ENCODE measurements around the gene KRT76.

The KRT76 gene

DNA sequence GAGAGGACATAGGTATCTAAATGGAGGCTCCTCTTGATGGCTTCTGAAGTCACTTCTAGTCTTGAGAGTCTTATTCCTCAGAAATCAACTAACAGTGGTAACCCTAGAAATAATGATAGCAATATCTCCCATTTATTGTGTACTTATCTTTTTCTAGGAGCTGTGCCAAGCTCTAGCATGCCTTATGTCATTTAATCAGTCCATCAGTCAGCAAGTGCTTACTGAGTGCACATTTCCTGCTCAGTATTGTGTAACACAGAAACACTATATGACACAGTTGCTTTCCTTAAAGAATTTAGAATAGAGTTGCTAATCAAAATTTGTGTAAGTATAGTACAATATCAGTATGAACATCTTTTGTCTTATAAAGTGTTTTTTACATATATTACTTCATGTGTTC, 36.6 kb downstream of the KRT76 start:
- Histone ChIP-seq H3K9ac (ENCODE audit: low read length) (no peak overlapping the region), H3K27ac (ENCODE audit: low read depth, low read length, poor library complexity, severe bottlenecking) (no peak overlapping the region), H3K36me3 (ENCODE audit: insufficient read depth, low read length) (no peaks in the 10 kb centered on the region), H3K4me3 (ENCODE audit: low read depth, low read length, poor library complexity, severe bottlenecking) (no peak overlapping the region), H3F3A (ENCODE audit: insufficient read depth, low read length) (no peaks in the 10 kb centered on the region), H3K4me1 (ENCODE audit: insufficient read depth, low read length, severe bottlenecking) (no peaks in the 10 kb centered on the region), H3K9me2 (ENCODE audit: low read depth, low read length) (no peaks in the 10 kb centered on the region), H2AFZ (ENCODE audit: low read length) (no peak overlapping the region), H3K79me2 (ENCODE audit: insufficient read depth, low read length) (no peaks in the 10 kb centered on the region), H3K27me3 (ENCODE audit: insufficient read depth, low read length) (no peaks in the 10 kb centered on the region), H4K20me1 (ENCODE audit: insufficient read depth, low read length) (no peaks in the 10 kb centered on the region), H3K9me3 (ENCODE audit: low read length) (no peaks in the 10 kb centered on the region), H3K4me2 (ENCODE audit: low read length) (no peak overlapping the region)
- TF ChIP-seq, protein P1, sequence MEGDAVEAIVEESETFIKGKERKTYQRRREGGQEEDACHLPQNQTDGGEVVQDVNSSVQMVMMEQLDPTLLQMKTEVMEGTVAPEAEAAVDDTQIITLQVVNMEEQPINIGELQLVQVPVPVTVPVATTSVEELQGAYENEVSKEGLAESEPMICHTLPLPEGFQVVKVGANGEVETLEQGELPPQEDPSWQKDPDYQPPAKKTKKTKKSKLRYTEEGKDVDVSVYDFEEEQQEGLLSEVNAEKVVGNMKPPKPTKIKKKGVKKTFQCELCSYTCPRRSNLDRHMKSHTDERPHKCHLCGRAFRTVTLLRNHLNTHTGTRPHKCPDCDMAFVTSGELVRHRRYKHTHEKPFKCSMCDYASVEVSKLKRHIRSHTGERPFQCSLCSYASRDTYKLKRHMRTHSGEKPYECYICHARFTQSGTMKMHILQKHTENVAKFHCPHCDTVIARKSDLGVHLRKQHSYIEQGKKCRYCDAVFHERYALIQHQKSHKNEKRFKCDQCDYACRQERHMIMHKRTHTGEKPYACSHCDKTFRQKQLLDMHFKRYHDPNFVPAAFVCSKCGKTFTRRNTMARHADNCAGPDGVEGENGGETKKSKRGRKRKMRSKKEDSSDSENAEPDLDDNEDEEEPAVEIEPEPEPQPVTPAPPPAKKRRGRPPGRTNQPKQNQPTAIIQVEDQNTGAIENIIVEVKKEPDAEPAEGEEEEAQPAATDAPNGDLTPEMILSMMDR (IDR thresholded peaks at IDR 0.05; ENCODE audit: low read length) = no peak
- no peak for TF ChIP-seq EZH2 (IDR thresholded peaks at IDR 0.05; ENCODE audit: borderline replicate concordance, low read length)

DNA sequence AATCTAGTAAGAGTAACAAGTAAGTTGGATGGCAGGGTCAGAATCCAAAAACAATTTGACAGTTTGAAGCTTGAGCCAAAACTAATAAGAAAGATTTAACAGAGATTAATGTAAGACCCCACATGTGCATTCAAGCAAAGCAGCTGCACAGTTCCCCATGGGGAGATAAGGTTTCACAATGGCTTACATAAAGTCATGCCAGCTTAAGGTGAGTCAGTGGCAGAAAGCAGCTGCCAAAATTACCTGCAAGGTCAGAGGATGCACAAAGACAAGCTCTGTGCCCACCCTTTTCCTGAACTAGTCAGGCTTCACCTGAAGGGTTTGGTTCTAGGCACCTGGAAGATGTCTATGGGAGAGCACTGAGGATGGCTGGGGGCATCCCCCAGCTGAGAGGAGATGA, 37.2 kb downstream of the KRT76 start:
- Histone ChIP-seq H3K79me2 (ENCODE audit: insufficient read depth, low read length) (no peaks in the 10 kb centered on the region), H3K4me1 (ENCODE audit: insufficient read depth, low read length, severe bottlenecking) (no peaks in the 10 kb centered on the region), H3K4me2 (ENCODE audit: low read length) (no peak overlapping the region), H3K4me3 (ENCODE audit: low read depth, low read length, poor library complexity, severe bottlenecking) (no peak overlapping the region), H4K20me1 (ENCODE audit: insufficient read depth, low read length) (no peaks in the 10 kb centered on the region), H3K36me3 (ENCODE audit: insufficient read depth, low read length) (no peaks in the 10 kb centered on the region), H3F3A (ENCODE audit: insufficient read depth, low read length) (no peaks in the 10 kb centered on the region), H2AFZ (ENCODE audit: low read length) (no peak overlapping the region), H3K9ac (ENCODE audit: low read length) (no peak overlapping the region), H3K9me3 (ENCODE audit: low read length) (no peaks in the 10 kb centered on the region), H3K27ac (ENCODE audit: low read depth, low read length, poor library complexity, severe bottlenecking) (no peak overlapping the region), H3K9me2 (ENCODE audit: low read depth, low read length) (no peaks in the 10 kb centered on the region), H3K27me3 (ENCODE audit: insufficient read depth, low read length) (no peaks in the 10 kb centered on the region)
- TF ChIP-seq, protein P1 (IDR thresholded peaks at IDR 0.05; ENCODE audit: low read length) = no peak
- no peak for TF ChIP-seq EZH2 (IDR thresholded peaks at IDR 0.05; ENCODE audit: borderline replicate concordance, low read length)

DNA sequence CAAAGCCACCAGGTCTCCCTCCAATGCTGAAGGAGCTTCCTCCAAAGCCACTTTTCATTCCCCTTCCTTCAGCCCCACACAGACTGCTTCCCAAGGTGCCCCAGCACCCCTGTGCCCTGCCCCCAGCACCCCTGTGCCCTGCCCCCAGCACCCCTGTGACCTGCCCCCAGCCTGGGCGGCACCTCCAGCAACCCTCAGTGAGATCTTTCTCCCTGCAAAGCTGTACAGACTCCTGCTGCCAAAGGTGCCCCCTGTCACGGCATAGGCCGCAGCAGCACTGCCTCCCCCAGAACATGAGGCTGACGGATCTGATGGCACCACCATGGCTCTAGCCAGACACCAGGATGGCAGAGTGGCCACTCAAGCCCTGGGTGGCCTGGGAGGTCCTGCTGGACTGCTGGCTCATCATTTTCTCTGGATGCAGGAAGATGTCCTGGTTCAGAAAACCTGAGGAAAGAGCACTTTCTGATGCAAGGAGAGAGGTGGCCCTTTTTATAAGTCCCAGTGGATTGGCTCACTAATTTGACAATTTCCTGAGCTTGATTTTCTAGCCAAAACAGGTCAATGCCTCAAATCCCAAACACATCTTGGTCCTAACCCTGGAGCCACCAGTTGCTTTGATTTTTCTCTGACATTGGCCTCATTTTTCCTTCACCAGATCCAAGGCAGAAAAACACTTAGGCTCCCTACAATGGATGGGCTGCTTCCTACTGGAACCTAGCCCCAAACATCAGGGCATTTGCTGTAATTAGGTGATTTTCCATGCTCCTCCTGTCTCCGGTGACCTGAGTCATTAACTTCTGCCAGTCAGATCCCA, 41.1 kb downstream of the KRT76 start:
- H3K79me2 ChIP-seq (ENCODE audit: insufficient read depth, low read length) = no peaks in the 10 kb centered on the region
- H3K36me3 ChIP-seq (ENCODE audit: insufficient read depth, low read length) = no peaks in the 10 kb centered on the region
- H2AFZ ChIP-seq (ENCODE audit: low read length) = no peak overlapping the region
- H3K4me3 ChIP-seq (ENCODE audit: low read depth, low read length, poor library complexity, severe bottlenecking) = no peak overlapping the region
- H3K4me2 ChIP-seq (ENCODE audit: low read length) = no peak overlapping the region
- H3K4me1 ChIP-seq (ENCODE audit: insufficient read depth, low read length, severe bottlenecking) = no peaks in the 10 kb centered on the region
- no peaks in the 10 kb centered on the region for H3K27me3 ChIP-seq (ENCODE audit: insufficient read depth, low read length)
- H3K9ac ChIP-seq (ENCODE audit: low read length) = no peak overlapping the region
- TF ChIP-seq, protein P1 (IDR thresholded peaks at IDR 0.05; ENCODE audit: low read length) = no peak
- TF ChIP-seq EZH2 (IDR thresholded peaks at IDR 0.05; ENCODE audit: borderline replicate concordance, low read length) = no peak
- no peaks in the 10 kb centered on the region for H3F3A ChIP-seq (ENCODE audit: insufficient read depth, low read length)
- H3K9me2 ChIP-seq (ENCODE audit: low read depth, low read length) = no peaks in the 10 kb centered on the region
- no peaks in the 10 kb centered on the region for H4K20me1 ChIP-seq (ENCODE audit: insufficient read depth, low read length)
- H3K9me3 ChIP-seq (ENCODE audit: low read length) = no peaks in the 10 kb centered on the region
- no peak overlapping the region for H3K27ac ChIP-seq (ENCODE audit: low read depth, low read length, poor library complexity, severe bottlenecking)
